HG02938 (cell line): ENCODE measurements around the gene PARP15.
A peak's percentile ranks its signal among the peaks of the same experiment; 100 is the strongest.
"Not testable (repeated sequence)": the region's sequence is repeated elsewhere in the genome, so short reads cannot be mapped to it uniquely, and the experiment has no call there.

Experiments used
- ATAC-seq: cut with Tn5 transposase; IDR thresholded peaks from one replicate; pipeline ENCODE4 v1.9.1; 2021; ENCODE audit warnings: mild to moderate bottlenecking, moderate library complexity; ENCODE audit not compliant: unreplicated experiment

PARP15 gene

DNA sequence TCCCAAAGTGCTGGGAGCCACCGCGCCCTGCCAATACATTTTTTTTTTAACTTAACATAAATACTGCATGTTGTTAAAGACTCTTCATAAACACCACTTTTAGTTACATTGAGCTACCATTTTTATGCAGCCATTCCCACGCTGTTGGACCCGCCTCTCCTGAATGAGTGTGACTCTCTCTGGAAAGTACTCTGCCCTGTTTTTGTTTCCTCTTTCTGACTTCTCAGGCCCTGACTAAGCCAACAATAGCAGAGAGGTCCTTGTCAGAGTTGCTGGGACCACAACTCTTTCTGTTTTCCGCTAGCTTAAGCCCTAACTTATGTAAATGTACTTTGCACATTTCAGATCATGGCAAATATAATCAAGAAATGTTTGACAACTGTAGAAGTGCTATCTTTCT lies 35.2 kb downstream of the PARP15 start:
- ATAC-seq = no peak

DNA sequence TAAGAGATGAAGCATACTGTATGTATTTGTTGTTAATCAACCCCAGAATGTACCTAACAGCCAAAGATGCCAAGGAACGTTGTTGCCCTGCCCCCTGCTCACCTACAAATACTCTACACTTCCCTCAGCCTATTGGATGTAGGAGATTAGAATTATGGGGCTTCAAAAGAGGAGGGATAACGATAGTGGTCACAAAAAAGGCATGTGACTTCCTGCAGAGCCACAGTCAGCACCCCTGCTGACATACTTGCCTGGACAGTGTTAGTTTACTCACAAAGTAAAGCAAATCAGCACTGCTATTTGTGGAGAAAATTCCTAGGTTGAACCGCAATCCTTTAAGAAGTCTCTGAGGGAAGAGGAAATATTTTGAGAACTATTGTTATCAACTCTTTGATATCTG lies 37.9 kb downstream of the PARP15 start:
- ATAC-seq = no peak

- no peak for ATAC-seq
Observed at GRCh38 chr3:122618614-122619013, 41.2 kb downstream of the PARP15 start.

- ATAC-seq = no peak
Observed at GRCh38 chr3:122619040-122619439, 41.6 kb downstream of the PARP15 start.

- no peak for ATAC-seq
Observed at GRCh38 chr3:122620399-122620798, 42.9 kb downstream of the PARP15 start.

- peak; percentile 39 for ATAC-seq
Observed at GRCh38 chr3:122621112-122621511, 43.7 kb downstream of the PARP15 start.

GRCh38 chr3:122623031-122623829 lies 45.8 kb downstream of the PARP15 start:
- no peak for ATAC-seq

- no peak for ATAC-seq
Observed at GRCh38 chr3:122626515-122627180, 49.2 kb downstream of the PARP15 start.

DNA sequence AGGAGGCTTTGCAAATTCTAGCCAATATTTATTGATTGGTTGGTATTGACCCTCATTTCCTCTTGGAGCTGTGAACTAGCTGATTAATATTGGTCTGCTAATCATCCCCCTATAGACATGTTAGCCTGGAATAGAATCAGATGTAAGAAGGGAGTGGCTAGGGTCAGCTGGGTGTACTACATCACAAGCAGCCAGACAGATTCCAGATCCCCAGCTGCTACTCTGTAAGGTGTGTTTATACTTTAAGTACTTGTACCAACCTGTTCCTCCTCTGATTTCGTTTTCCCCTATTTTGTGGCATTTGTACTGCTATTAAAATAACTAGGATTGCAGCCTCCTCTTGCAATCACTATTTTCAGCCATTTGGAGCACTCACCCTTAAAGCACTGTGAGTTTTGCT lies 49.9 kb downstream of the PARP15 start:
- ATAC-seq = no peak

DNA sequence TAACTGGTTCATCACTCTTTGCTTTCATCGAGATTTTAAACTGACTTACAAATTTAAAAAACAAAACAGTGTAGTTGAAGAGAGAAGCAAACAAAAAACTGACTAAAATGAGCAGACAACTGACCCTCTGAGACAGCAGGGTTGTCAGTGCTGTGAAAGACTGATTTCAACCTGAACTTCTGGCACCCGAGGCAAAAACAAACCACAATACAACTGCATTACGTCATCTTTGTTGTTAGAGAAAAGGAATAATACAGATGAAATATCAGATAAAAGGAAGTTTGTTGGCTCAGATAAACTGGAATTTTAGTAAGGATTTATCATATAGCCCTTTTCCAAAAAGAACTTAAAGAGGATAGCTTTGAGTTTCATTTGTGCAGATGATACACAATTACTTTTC lies 51.1 kb downstream of the PARP15 start:
- no peak for ATAC-seq

- ATAC-seq = no peak
Observed at GRCh38 chr3:122629763-122630162, 52.3 kb downstream of the PARP15 start.

- ATAC-seq = no peak
Observed at GRCh38 chr3:122635789-122636188, 58.3 kb downstream of the PARP15 start.

GRCh38 chr3:122636697-122637096 lies 59.2 kb downstream of the PARP15 start:
- ATAC-seq = no peak

DNA sequence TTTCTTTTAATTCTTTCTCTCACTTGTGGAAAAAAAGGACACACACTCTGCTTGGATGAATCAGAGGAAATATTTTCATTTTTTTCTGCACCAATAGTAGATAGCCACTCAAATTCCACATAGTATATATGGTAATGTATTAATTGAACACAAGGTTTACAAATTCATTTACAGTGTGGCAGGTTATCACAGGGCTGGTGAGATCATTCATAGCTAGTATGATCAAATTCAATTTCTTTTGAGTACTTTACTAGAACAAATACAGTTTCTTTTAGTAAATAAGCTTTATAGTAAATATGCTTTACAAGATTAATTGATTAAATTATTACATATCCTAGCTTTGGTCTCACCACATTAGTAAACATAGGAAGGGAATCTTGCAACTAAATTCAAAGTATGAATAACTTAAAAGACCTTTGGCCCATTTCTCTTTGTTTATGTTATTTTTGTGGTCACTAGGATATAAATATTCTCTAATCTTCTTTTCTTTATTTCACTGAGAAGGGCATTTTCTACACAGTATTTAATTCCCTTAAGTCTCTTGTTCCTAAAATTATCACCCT lies 63.1 kb downstream of the PARP15 start:
- ATAC-seq = no peak

- ATAC-seq = peak; percentile 62
Observed at GRCh38 chr3:122642935-122643334, 65.5 kb downstream of the PARP15 start.

GRCh38 chr3:122646146-122646988 lies 68.9 kb downstream of the PARP15 start:
- ATAC-seq = no peak

DNA sequence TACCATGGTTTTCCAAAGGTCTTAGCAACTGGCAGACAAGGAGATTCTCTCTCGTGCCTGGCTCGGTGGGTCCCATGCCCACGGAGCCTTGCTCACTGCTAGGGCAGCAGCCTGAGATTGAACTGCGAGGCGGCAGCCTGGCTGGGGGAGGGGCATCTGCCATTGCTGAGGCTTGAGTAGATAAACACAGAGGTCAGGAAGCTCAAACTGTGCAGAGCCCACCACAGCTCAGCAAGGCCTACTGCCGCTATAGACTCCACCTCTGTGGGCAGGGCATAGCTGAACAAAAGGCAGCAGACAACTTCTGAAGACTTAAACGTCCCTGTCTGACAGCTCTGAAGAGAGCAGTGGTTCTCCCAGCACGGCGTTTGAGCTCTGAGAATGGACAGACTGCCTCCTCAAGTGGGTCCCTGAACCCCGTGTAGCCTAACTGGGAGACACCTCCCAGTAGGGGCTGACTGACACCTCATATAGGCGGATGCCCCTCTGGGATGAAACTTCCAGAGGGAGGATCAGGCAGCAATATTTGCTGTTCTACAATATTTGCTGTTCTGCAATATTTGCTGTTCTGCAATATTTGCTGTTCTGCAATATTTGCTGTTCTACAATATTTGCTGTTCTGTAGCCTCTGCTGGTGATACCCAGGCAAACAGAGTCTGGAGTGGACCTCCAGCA lies 73.9 kb downstream of the PARP15 start:
- ATAC-seq = not testable (repeated sequence)

DNA sequence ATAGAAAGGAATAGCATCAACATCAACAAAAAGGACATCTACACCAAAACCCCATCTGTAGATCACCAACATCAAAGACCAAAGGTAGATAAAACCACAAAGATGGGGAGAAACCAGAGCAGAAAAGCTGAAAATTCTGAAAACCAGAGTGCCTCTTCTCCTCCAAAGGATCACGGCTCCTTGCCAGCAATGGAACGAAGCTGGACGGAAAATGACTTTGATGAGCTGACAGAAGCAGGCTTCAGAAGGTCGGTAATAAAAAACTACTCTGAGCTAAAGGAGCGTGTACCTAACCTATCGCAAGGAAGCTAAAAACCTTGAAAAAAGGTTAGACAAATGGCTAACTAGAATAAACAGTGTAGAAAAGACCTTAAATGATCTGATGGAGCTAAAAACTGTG lies 74.5 kb downstream of the PARP15 start:
- ATAC-seq = not testable (repeated sequence)

DNA sequence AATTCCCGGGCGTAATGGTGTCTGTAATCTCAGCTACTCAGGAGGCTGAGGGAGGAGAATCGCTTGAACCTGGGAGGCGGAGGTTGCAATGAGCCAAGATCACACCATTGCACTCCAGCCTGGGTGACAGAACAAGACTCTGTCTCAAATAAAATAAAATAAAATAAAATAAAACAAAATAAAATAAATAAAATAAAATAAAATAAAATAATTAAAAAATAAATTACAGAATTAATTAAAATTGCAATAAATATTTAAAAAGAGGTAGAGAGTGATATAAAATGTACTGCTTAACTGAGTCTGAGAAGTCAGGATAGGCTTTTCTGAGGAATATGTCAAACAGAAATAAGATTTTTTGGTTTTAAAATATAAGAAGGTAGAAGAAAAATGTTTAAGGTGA lies 80.9 kb downstream of the PARP15 start:
- not testable (repeated sequence) for ATAC-seq

DNA sequence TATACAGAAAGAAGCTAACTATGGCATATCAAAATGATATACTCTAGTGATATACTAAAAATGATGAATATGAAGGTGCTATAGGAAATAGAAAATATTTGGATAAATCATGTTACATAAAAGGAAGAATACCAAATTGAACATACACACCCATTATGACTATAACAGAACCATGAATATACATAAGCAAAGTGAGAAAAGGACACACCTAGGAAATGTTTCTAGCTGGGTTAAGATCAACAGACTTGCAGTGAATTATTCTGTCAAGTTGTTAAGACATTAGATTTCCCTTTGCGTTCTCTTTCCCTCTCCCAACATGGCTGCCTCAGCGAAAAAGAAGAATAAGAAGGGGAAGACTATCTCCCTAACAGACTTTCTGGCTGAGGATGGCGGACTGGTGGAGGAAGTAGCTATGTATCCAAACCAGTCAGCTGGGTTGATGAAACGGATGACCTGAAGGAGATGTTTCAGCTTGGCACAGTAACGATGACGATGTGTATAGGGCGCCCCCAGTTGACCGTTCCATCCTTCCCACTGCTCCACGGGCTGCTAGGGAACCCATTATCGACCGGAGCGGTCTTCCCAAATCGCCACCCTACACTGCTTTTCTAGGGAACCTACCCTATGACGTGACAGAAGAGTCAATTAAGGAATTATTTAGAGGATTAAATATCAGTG lies 83.0 kb downstream of the PARP15 start:
- no peak for ATAC-seq
